ENCODE results near the gene GLG1. TPM values are rescaled to one million over a fixed set of nuclear protein-coding genes. Genes with fewer than 3 reads are reported as not detected.

GLG1 gene
- total and polyA plus RNA-seq, 4 donors, result 22.2 to 71.5 (median 47.9) TPM

GRCh38 chr16:74501484-74502478 lies 105.1 kb downstream of the GLG1 start:
- TF ChIP-seq RAD21 (IDR thresholded peaks at IDR 0.05) (peak in 1 of 2 donors; percentile 32), FOXA2 (IDR thresholded peaks at IDR 0.05) (no peak), REST (IDR thresholded peaks at IDR 0.05) (no peak), SP1 (IDR thresholded peaks at IDR 0.05) (peak; percentile 37), GABPA (IDR thresholded peaks at IDR 0.05 in 1 of 2, conservative IDR thresholded peaks at IDR 0.05 in 1 of 2) (no peak), YY1 (IDR thresholded peaks at IDR 0.05) (peak; percentile 21), HNF4G (IDR thresholded peaks at IDR 0.05) (peak; percentile 35), NR2F2 (IDR thresholded peaks at IDR 0.05) (no peak), RXRA (IDR thresholded peaks at IDR 0.05) (peak; percentile 13 to 48), JUND (IDR thresholded peaks at IDR 0.05) (peak in 1 of 2 donors; percentile 10), EGR1 (IDR thresholded peaks at IDR 0.05; ENCODE audit: low read depth in 2 of 2) (no peak), HNF4A (conservative IDR thresholded peaks at IDR 0.05) (peak; percentile 69 to 72)
- TF ChIP-seq, protein P1, sequence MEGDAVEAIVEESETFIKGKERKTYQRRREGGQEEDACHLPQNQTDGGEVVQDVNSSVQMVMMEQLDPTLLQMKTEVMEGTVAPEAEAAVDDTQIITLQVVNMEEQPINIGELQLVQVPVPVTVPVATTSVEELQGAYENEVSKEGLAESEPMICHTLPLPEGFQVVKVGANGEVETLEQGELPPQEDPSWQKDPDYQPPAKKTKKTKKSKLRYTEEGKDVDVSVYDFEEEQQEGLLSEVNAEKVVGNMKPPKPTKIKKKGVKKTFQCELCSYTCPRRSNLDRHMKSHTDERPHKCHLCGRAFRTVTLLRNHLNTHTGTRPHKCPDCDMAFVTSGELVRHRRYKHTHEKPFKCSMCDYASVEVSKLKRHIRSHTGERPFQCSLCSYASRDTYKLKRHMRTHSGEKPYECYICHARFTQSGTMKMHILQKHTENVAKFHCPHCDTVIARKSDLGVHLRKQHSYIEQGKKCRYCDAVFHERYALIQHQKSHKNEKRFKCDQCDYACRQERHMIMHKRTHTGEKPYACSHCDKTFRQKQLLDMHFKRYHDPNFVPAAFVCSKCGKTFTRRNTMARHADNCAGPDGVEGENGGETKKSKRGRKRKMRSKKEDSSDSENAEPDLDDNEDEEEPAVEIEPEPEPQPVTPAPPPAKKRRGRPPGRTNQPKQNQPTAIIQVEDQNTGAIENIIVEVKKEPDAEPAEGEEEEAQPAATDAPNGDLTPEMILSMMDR (IDR thresholded peaks at IDR 0.05; ENCODE audit: low read depth, low read length, missing input control), result no peak
- TF ChIP-seq, protein P2, sequence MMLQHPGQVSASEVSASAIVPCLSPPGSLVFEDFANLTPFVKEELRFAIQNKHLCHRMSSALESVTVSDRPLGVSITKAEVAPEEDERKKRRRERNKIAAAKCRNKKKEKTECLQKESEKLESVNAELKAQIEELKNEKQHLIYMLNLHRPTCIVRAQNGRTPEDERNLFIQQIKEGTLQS (IDR thresholded peaks at IDR 0.05), result no peak
- TF ChIP-seq, protein P3, sequence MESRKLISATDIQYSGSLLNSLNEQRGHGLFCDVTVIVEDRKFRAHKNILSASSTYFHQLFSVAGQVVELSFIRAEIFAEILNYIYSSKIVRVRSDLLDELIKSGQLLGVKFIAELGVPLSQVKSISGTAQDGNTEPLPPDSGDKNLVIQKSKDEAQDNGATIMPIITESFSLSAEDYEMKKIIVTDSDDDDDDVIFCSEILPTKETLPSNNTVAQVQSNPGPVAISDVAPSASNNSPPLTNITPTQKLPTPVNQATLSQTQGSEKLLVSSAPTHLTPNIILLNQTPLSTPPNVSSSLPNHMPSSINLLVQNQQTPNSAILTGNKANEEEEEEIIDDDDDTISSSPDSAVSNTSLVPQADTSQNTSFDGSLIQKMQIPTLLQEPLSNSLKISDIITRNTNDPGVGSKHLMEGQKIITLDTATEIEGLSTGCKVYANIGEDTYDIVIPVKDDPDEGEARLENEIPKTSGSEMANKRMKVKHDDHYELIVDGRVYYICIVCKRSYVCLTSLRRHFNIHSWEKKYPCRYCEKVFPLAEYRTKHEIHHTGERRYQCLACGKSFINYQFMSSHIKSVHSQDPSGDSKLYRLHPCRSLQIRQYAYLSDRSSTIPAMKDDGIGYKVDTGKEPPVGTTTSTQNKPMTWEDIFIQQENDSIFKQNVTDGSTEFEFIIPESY (IDR thresholded peaks at IDR 0.05), result no peak
- 67% methylated on average over 7 of the region's 7 CpGs for WGBS
- Histone ChIP-seq H3K27me3 (ENCODE audit: control insufficient read depth in 4 of 4, insufficient read depth in 4 of 4, low read length in 3 of 4) (no peaks in the 10 kb centered on the region), H3K9me3 (ENCODE audit: control insufficient read depth in 4 of 4, low read length in 3 of 4) (no peaks in the 10 kb centered on the region), H3K9ac (ENCODE audit: low read depth in 1 of 2, low read length in 2 of 2) (no peak overlapping the region), H3K4me1 (ENCODE audit: control insufficient read depth in 4 of 4, insufficient read depth in 4 of 4, low read length in 3 of 4) (peaks cover 0 to 6% (median 2%) of the 10 kb centered on the region in 4 donors), H3K36me3 (ENCODE audit: control insufficient read depth in 4 of 4, insufficient read depth in 3 of 4, low read depth in 1 of 4, low read length in 3 of 4) (peaks cover 0 to 6% (median 3%) of the 10 kb centered on the region in 4 donors), H3K27ac (ENCODE audit: low read depth in 1 of 2, low read length in 2 of 2) (peak overlapping the region in 1 of 2 donors; percentile 33), H3K4me3 (ENCODE audit: low read depth in 1 of 3, low read length in 3 of 3) (no peak overlapping the region)
- no peak for DNase-seq (ENCODE audit: low spot score)
